ENCODE measurements around the gene EPHA7.

Gene EPHA7

DNA sequence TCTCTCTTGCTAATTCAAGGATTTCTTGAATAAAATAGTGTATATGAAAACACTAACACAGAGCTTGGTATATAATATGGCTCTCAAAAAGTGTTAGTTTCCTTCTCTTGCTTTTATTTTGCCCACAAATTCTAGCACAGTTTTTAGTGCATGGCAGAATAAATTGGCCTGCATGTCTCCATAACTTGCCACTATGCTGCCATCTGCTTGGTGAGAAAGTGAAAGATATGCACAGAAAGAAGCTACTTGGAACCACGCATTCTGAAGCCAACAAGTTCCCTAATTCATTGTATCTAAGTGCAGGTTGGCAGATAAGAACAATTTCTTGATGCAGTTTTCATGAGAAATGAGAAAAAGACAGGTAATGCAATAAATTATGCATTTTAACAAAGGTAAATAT, 101.2 kb downstream of the EPHA7 start:
- TF ChIP-seq, protein P1, sequence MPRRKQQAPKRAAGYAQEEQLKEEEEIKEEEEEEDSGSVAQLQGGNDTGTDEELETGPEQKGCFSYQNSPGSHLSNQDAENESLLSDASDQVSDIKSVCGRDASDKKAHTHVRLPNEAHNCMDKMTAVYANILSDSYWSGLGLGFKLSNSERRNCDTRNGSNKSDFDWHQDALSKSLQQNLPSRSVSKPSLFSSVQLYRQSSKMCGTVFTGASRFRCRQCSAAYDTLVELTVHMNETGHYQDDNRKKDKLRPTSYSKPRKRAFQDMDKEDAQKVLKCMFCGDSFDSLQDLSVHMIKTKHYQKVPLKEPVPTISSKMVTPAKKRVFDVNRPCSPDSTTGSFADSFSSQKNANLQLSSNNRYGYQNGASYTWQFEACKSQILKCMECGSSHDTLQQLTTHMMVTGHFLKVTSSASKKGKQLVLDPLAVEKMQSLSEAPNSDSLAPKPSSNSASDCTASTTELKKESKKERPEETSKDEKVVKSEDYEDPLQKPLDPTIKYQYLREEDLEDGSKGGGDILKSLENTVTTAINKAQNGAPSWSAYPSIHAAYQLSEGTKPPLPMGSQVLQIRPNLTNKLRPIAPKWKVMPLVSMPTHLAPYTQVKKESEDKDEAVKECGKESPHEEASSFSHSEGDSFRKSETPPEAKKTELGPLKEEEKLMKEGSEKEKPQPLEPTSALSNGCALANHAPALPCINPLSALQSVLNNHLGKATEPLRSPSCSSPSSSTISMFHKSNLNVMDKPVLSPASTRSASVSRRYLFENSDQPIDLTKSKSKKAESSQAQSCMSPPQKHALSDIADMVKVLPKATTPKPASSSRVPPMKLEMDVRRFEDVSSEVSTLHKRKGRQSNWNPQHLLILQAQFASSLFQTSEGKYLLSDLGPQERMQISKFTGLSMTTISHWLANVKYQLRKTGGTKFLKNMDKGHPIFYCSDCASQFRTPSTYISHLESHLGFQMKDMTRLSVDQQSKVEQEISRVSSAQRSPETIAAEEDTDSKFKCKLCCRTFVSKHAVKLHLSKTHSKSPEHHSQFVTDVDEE (CRISPR knock-in tag; IDR thresholded peaks at IDR 0.05) = no peak
- TF ChIP-seq ZNF70 (CRISPR knock-in tag; IDR thresholded peaks at IDR 0.05) = no peak
- no peak for TF ChIP-seq ZC3H10 (CRISPR knock-in tag; IDR thresholded peaks at IDR 0.05)
- TF ChIP-seq, protein P2, sequence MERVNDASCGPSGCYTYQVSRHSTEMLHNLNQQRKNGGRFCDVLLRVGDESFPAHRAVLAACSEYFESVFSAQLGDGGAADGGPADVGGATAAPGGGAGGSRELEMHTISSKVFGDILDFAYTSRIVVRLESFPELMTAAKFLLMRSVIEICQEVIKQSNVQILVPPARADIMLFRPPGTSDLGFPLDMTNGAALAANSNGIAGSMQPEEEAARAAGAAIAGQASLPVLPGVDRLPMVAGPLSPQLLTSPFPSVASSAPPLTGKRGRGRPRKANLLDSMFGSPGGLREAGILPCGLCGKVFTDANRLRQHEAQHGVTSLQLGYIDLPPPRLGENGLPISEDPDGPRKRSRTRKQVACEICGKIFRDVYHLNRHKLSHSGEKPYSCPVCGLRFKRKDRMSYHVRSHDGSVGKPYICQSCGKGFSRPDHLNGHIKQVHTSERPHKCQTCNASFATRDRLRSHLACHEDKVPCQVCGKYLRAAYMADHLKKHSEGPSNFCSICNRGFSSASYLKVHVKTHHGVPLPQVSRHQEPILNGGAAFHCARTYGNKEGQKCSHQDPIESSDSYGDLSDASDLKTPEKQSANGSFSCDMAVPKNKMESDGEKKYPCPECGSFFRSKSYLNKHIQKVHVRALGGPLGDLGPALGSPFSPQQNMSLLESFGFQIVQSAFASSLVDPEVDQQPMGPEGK (CRISPR knock-in tag; IDR thresholded peaks at IDR 0.05; ENCODE audit: borderline replicate concordance) = no peak
- TF ChIP-seq OSR1 (CRISPR knock-in tag; IDR thresholded peaks at IDR 0.05) = no peak
- TF ChIP-seq ZNF565 (CRISPR knock-in tag; conservative IDR thresholded peaks at IDR 0.05; ENCODE audit: low read depth) = no peak
- TF ChIP-seq, protein P3, sequence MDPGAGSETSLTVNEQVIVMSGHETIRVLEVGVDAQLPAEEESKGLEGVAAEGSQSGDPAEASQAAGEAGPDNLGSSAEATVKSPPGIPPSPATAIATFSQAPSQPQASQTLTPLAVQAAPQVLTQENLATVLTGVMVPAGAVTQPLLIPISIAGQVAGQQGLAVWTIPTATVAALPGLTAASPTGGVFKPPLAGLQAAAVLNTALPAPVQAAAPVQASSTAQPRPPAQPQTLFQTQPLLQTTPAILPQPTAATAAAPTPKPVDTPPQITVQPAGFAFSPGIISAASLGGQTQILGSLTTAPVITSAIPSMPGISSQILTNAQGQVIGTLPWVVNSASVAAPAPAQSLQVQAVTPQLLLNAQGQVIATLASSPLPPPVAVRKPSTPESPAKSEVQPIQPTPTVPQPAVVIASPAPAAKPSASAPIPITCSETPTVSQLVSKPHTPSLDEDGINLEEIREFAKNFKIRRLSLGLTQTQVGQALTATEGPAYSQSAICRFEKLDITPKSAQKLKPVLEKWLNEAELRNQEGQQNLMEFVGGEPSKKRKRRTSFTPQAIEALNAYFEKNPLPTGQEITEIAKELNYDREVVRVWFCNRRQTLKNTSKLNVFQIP (CRISPR knock-in tag; IDR thresholded peaks at IDR 0.05; ENCODE audit: borderline replicate concordance, low read depth) = no peak
- no peak for TF ChIP-seq SNAI2 (CRISPR knock-in tag; IDR thresholded peaks at IDR 0.05)
- TF ChIP-seq ISL1 (CRISPR knock-in tag; IDR thresholded peaks at IDR 0.05) = no peak
- no peak for TF ChIP-seq TOX (CRISPR knock-in tag; IDR thresholded peaks at IDR 0.05; ENCODE audit: borderline replicate concordance)
- no peak for ATAC-seq

- no peak for ATAC-seq
- TF ChIP-seq GLIS3 (CRISPR knock-in tag; IDR thresholded peaks at IDR 0.05) (no peak), RARB (CRISPR knock-in tag; IDR thresholded peaks at IDR 0.05) (no peak), BACH2 (CRISPR knock-in tag; IDR thresholded peaks at IDR 0.05; ENCODE audit: borderline replicate concordance) (no peak), ZNF70 (CRISPR knock-in tag; IDR thresholded peaks at IDR 0.05) (no peak), ARNTL (CRISPR knock-in tag; IDR thresholded peaks at IDR 0.05; ENCODE audit: borderline replicate concordance, low read depth) (no peak)
- TF ChIP-seq, protein P3 (CRISPR knock-in tag; IDR thresholded peaks at IDR 0.05; ENCODE audit: borderline replicate concordance, low read depth) = no peak
Observed at GRCh38 chr6:93317592-93317991, 101.8 kb downstream of the EPHA7 start.

DNA sequence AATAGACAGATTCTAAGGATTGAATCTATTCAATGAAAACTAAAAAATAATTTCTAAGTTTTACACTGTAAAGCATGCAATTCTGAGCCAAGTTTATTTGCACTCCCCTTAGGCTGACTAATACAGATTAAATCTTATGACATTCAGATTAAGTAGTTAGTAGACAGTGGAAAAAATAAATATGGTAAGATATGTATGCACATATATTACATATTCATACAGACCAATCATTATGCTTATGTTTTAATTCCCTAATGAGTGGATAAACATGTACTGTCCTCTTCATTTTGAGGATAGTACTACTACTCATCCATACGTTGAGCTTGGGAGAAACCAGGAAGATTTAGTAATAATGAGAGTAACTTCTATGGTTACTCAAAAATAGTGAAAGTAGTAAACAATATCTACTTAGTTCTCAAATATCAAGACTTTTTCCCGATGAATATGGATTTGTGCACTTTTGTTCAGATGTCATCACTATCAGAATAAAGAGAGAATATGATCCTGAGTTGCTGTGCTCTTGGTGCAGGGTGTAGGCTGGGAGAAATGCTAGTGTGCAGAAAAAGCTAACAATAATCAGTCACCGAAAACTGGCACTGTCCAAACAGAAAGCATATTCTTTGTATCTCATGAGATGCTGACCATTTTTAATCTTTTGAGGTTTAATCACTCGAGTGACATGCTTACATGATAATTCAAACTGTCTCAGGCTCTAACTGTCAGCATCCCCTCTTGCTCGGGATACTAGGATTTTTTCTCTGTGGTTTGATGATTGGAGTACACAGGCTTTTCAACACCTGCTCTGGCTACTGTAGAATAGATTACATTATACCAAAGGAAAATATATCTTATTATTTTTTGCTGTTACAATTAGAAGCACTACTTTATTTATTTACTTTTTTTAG, 111.6 kb downstream of the EPHA7 start:
- ATAC-seq = no peak
- TF ChIP-seq ZFP3 (CRISPR knock-in tag; IDR thresholded peaks at IDR 0.05) = no peak
- no peak for TF ChIP-seq ZNF70 (CRISPR knock-in tag; IDR thresholded peaks at IDR 0.05)
- no peak for TF ChIP-seq ESRRG (CRISPR knock-in tag; IDR thresholded peaks at IDR 0.05)
- no peak for TF ChIP-seq CSRNP3 (CRISPR knock-in tag; IDR thresholded peaks at IDR 0.05)
- TF ChIP-seq TOX (CRISPR knock-in tag; IDR thresholded peaks at IDR 0.05; ENCODE audit: borderline replicate concordance) = no peak
- TF ChIP-seq ARNTL (CRISPR knock-in tag; IDR thresholded peaks at IDR 0.05; ENCODE audit: borderline replicate concordance, low read depth) = no peak
- no peak for TF ChIP-seq OSR1 (CRISPR knock-in tag; IDR thresholded peaks at IDR 0.05)
- TF ChIP-seq, protein P3 (CRISPR knock-in tag; IDR thresholded peaks at IDR 0.05; ENCODE audit: borderline replicate concordance, low read depth) = no peak
- no peak for TF ChIP-seq RARB (CRISPR knock-in tag; IDR thresholded peaks at IDR 0.05)
- TF ChIP-seq TCF4 (CRISPR knock-in tag; IDR thresholded peaks at IDR 0.05; ENCODE audit: borderline replicate concordance) = no peak
- TF ChIP-seq CREB5 (CRISPR knock-in tag; IDR thresholded peaks at IDR 0.05; ENCODE audit: low read depth) = no peak
- TF ChIP-seq CSDC2 (CRISPR knock-in tag; IDR thresholded peaks at IDR 0.05) = no peak
- TF ChIP-seq GLIS3 (CRISPR knock-in tag; IDR thresholded peaks at IDR 0.05) = no peak
- TF ChIP-seq ZFP30 (CRISPR knock-in tag; IDR thresholded peaks at IDR 0.05) = no peak
- no peak for TF ChIP-seq ISL1 (CRISPR knock-in tag; IDR thresholded peaks at IDR 0.05)
- TF ChIP-seq PPARA (CRISPR knock-in tag; IDR thresholded peaks at IDR 0.05; ENCODE audit: borderline replicate concordance) = no peak
